H1 (cell line): ENCODE data around the gene SART1. TPM values are rescaled to one million over a fixed set of nuclear protein-coding genes. Genes with fewer than 3 reads are reported as not detected.

Experiments used
- CTCF ChIA-PET: fragments of 300-600 bp; sonication (Branson Sonifier 250); formaldehyde crosslinking; loops from one replicate; lab custom pipeline; 2021; ENCODE audit not compliant: partially characterized antibody; lab: Charles Lee
- POLR2A ChIA-PET: fragments of 300-600 bp; sonication (Branson Sonifier 250); formaldehyde crosslinking; loops from one replicate; lab custom pipeline; 2021; ENCODE audit warnings: inconsistent platforms; ENCODE audit not compliant: partially characterized antibody; lab: Charles Lee
- DNase-seq, 2 experiments: peaks; one replicate each; pipeline versions ENCODE4 v3.0.0 to v3.0.0-alpha.2; 2010 to 2022; ENCODE audit warnings: low spot score in 2 of 2, low read depth in 1 of 2, mixed read lengths in 1 of 2
- FAIRE-seq: peaks from 2 replicates; lab custom pipeline; 2011; peaks lifted over from hg19 to GRCh38; lab: Jason Lieb, UNC
- H2AFZ ChIP-seq: 2 replicates; pipeline ENCODE4 v1.8.1; 2012; ENCODE audit warnings: low read length, inconsistent platforms
- H2AK5ac ChIP-seq: 2 replicates; pipeline ENCODE4 v1.6.1; 2013; ENCODE audit warnings: low read depth, low read length
- H2BK120ac ChIP-seq: replicated peaks from 2 replicates; pipeline ENCODE3; 2013; ENCODE audit warnings: low read depth, low read length, inconsistent platforms
- H2BK12ac ChIP-seq: 2 replicates; pipeline ENCODE4 v1.6.1; 2013; ENCODE audit warnings: low read depth, low read length
- H2BK15ac ChIP-seq: 2 replicates; pipeline ENCODE4 v1.6.1; 2013; ENCODE audit warnings: low read length
- H2BK20ac ChIP-seq: 2 replicates; pipeline ENCODE4 v1.6.1; 2013; ENCODE audit warnings: low read length
- H2BK5ac ChIP-seq: 2 replicates; pipeline ENCODE4 v1.6.1; 2013; ENCODE audit warnings: low read depth, low read length
- H3K14ac ChIP-seq: 2 replicates; pipeline ENCODE4 v1.6.1; 2013; ENCODE audit warnings: inconsistent platforms; ENCODE audit not compliant: insufficient read length
- H3K18ac ChIP-seq: 2 replicates; pipeline ENCODE4 v1.6.1; 2013; ENCODE audit warnings: low read length; ENCODE audit errors: extremely low read depth
- H3K23ac ChIP-seq: 2 replicates; pipeline ENCODE4 v1.6.1; 2013; ENCODE audit warnings: inconsistent platforms; ENCODE audit not compliant: insufficient read length
- H3K23me2 ChIP-seq: 2 replicates; pipeline ENCODE4 v1.6.1; 2013; ENCODE audit warnings: low read depth, low read length
- H3K27ac ChIP-seq: 2 replicates; pipeline ENCODE4 v1.6.1; 2011; ENCODE audit warnings: low read depth, low read length, inconsistent platforms
- H3K27me3 ChIP-seq, 4 experiments: replicated peaks in 1 of 4; 1 replicate in 1 of 4; 2 replicates in 3 of 4; pipeline versions ENCODE4 v1.6.1 to v1.8.1; 2011 to 2013; ENCODE audit warnings: low read length in 3 of 4, mild to moderate bottlenecking in 3 of 4, inconsistent platforms in 2 of 4, mixed read lengths in 2 of 4, moderate library complexity in 1 of 4; ENCODE audit not compliant: control insufficient read depth in 3 of 4, insufficient read depth in 3 of 4; ENCODE audit errors: extremely low read depth in 1 of 4
- H3K36me3 ChIP-seq, 4 experiments: 2 replicates each; pipeline versions ENCODE4 v1.6.1 to v1.8.1; 2011 to 2013; ENCODE audit warnings: mild to moderate bottlenecking in 4 of 4, low read length in 3 of 4, moderate library complexity in 2 of 4, control low read depth in 1 of 4, inconsistent platforms in 1 of 4; ENCODE audit not compliant: insufficient read depth in 4 of 4, control insufficient read depth in 2 of 4
- H3K4ac ChIP-seq: replicated peaks from 2 replicates; pipeline ENCODE3; 2013; ENCODE audit warnings: low read length, low read depth, mixed read lengths, inconsistent platforms; ENCODE audit not compliant: insufficient read length
- H3K4me1 ChIP-seq, 4 experiments: replicated peaks in 1 of 4; 1 replicate in 1 of 4; 2 replicates in 3 of 4; pipeline versions ENCODE4 v1.6.1 to v1.8.1; 2011 to 2013; ENCODE audit warnings: low read length in 3 of 4, inconsistent platforms in 2 of 4, mixed read lengths in 1 of 4; ENCODE audit not compliant: insufficient read depth in 4 of 4, control insufficient read depth in 3 of 4
- H3K4me2 ChIP-seq, 2 experiments: 2 replicates each; pipeline versions ENCODE4 v1.6.1 to v1.8.1; 2011 to 2013; ENCODE audit warnings: low read depth in 2 of 2, low read length in 2 of 2, control low read depth in 1 of 2, inconsistent platforms in 1 of 2, mild to moderate bottlenecking in 1 of 2; ENCODE audit not compliant: insufficient read depth in 1 of 2
- H3K4me3 ChIP-seq, 4 experiments: fragments of 200-600, 300-600 bp in 1 of 4; sonication (generic), shearing (Covaris generic), sonication (Bioruptor Twin) in 1 of 4; 2 replicates each; pipeline versions ENCODE4 v1.5.1 to v1.8.1; 2011 to 2016; ENCODE audit warnings: low read length in 4 of 4, low read depth in 3 of 4, control low read depth in 2 of 4, inconsistent platforms in 2 of 4, mild to moderate bottlenecking in 2 of 4, mixed read lengths in 1 of 4, moderate library complexity in 1 of 4; ENCODE audit not compliant: insufficient read depth in 2 of 4; ENCODE audit errors: extremely low read depth in 1 of 4
- H3K56ac ChIP-seq: replicated peaks from 2 replicates; pipeline ENCODE3; 2013; ENCODE audit warnings: low read depth, mild to moderate bottlenecking, mixed read lengths, low read length, inconsistent platforms; ENCODE audit not compliant: insufficient read length
- H3K79me1 ChIP-seq: 2 replicates; pipeline ENCODE4 v1.6.1; 2013; ENCODE audit warnings: low read depth, low read length, control low read depth
- H3K79me2 ChIP-seq, 2 experiments: 2 replicates each; pipeline versions ENCODE4 v1.6.1 to v1.8.1; 2012 to 2013; ENCODE audit warnings: low read length in 2 of 2, mild to moderate bottlenecking in 2 of 2, inconsistent platforms in 1 of 2; ENCODE audit not compliant: insufficient read depth in 2 of 2, control insufficient read depth in 1 of 2
- H3K9ac ChIP-seq, 4 experiments: replicated peaks in 1 of 4; 1 replicate in 1 of 4; 2 replicates in 3 of 4; pipeline versions ENCODE4 v1.6.1 to v1.8.1; 2011 to 2013; ENCODE audit warnings: low read depth in 3 of 4, low read length in 3 of 4, control low read depth in 2 of 4, mild to moderate bottlenecking in 2 of 4, moderate library complexity in 2 of 4, inconsistent platforms in 1 of 4; ENCODE audit errors: extremely low read depth in 1 of 4
- H3K9me3 ChIP-seq, 2 experiments: 2 replicates each; pipeline versions ENCODE4 v1.6.1 to v1.8.1; 2012 to 2013; ENCODE audit warnings: mild to moderate bottlenecking in 2 of 2, moderate library complexity in 2 of 2, control low read depth in 1 of 2, inconsistent platforms in 1 of 2, low read depth in 1 of 2, low read length in 1 of 2, mixed read lengths in 1 of 2; ENCODE audit not compliant: insufficient read depth in 2 of 2
- H4K20me1 ChIP-seq, 2 experiments: replicated peaks in 1 of 2; 2 replicates each; pipeline versions ENCODE3 to v1.8.1; 2011 to 2013; ENCODE audit warnings: inconsistent platforms in 2 of 2, low read length in 2 of 2, mild to moderate bottlenecking in 1 of 2; ENCODE audit not compliant: insufficient read depth in 2 of 2, control insufficient read depth in 1 of 2
- H4K5ac ChIP-seq: 2 replicates; pipeline ENCODE4 v1.6.1; 2013; ENCODE audit warnings: low read length, low read depth, mixed read lengths, inconsistent platforms; ENCODE audit not compliant: insufficient read length
- H4K8ac ChIP-seq: 2 replicates; pipeline ENCODE4 v1.8.0; 2013; ENCODE audit warnings: mild to moderate bottlenecking, moderate library complexity, low read length, inconsistent platforms; ENCODE audit not compliant: insufficient read depth; ENCODE audit errors: extremely low read depth
- H4K91ac ChIP-seq: replicated peaks from 2 replicates; pipeline ENCODE3; 2013; ENCODE audit warnings: low read length, mixed read lengths, inconsistent platforms; ENCODE audit not compliant: insufficient read length
- FOSL1 ChIP-seq: IDR thresholded peaks from 2 replicates; pipeline ENCODE4 v1.6.1; 2011; ENCODE audit warnings: mild to moderate bottlenecking, low read depth, low read length, moderate library complexity; ENCODE audit not compliant: insufficient read depth
- SAP30 ChIP-seq: fragments of 300-600 bp; sonication (generic); IDR thresholded peaks from 2 replicates; pipeline ENCODE4 v1.7.1; 2012; ENCODE audit warnings: low read length, moderate library complexity, mild to moderate bottlenecking, inconsistent platforms; ENCODE audit not compliant: insufficient read depth, insufficient replicate concordance
- SP1 ChIP-seq: IDR thresholded peaks from 2 replicates; pipeline ENCODE4 v1.6.1; 2011; ENCODE audit warnings: low read depth, low read length
- TEAD4 ChIP-seq: IDR thresholded peaks from 2 replicates; pipeline ENCODE4 v1.6.1; 2012; ENCODE audit warnings: low read depth, low read length, inconsistent platforms, mixed read lengths
- WGBS, 2 experiments: shearing (Covaris generic) in 1 of 2; methylation state at CpG; one replicate each; pipeline versions ENCODE4 v1.1.6 to v1.1.7; 2013 to 2015; ENCODE audit warnings: low lambda C conversion rate in 2 of 2, mixed read lengths in 2 of 2, inconsistent platforms in 1 of 2, low coverage in 1 of 2, missing lambda C conversion rate in 1 of 2; ENCODE audit not compliant: insufficient replicate concordance in 2 of 2, insufficient coverage in 1 of 2, insufficient read length in 1 of 2; ENCODE audit errors: extremely low coverage in 1 of 2, missing lambda C conversion rate in 1 of 2; 5-methylcytosine and 5-hydroxymethylcytosine counted together
- polyA plus RNA-seq, 7 experiments: library from polyadenylated mRNA; depleted of rRNA in 3 of 7; stranded (reverse) in 5 of 7; unstranded in 2 of 7; fragments of >200 nt in 5 of 7; fragments of 200-250 nt in 2 of 7; gene quantifications; 1 replicate in 5 of 7; 2 replicates in 1 of 7; 4 replicates in 1 of 7; pipeline versions ENCODE4 v1.2.1 to v1.2.3, GENCODE V29; 2011 to 2013; ENCODE audit warnings: missing spikeins in 2 of 7, mixed read lengths in 2 of 7
- total RNA-seq: library from RNA; stranded (reverse); fragmentation: NEBNext Ultra II Directional; extraction: Animal tissue kit (Norgen Biotek cat#: 25700); gene quantifications from 2 replicates; pipeline ENCODE4 v1.2.1, GENCODE V29; 2021

The SART1 gene
- total and polyA plus RNA-seq, 2 of the 8 experiments (the other 6 are each of a cell fraction or from before 2014, with no cell fraction given): 9.7 to 46.1 TPM

DNA sequence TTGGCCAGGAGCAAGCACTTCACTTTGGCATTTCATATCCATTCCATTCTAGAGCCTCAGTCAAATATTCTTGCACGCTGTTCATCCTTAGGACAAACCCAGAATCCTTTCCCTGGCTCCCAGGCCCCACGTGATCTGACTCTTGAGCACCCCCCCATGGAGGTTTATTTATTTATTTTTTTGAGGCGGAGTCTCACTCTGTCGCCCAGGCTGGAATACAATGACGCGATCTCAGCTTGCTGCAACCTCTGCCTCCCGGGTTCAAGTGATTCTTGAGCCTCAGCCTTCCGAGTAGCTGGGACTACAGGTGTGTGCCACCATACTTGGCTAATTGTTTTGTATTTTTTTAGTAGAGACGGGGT, 29.0 kb upstream of the SART1 start:
- H3K4ac ChIP-seq: no peak overlapping the region
- H2BK120ac ChIP-seq: no peak overlapping the region
- no peak overlapping the region for H4K8ac ChIP-seq
- H3K9me3 ChIP-seq: no peaks in the 10 kb centered on the region
- H3K56ac ChIP-seq: no peak overlapping the region
- no peaks in the 10 kb centered on the region for H4K20me1 ChIP-seq
- H3K79me2 ChIP-seq: no peaks in the 10 kb centered on the region
- no peak overlapping the region for H2BK12ac ChIP-seq
- 54% methylated on average over 9 of the region's 9 CpGs; no CpG with 5 or more reads in 1 of the 2 experiments for WGBS, 2 experiments
- H3K27ac ChIP-seq: no peak overlapping the region
- H3K36me3 ChIP-seq: no peaks in the 10 kb centered on the region
- no peak overlapping the region for H2BK20ac ChIP-seq
- no peak overlapping the region for H2BK15ac ChIP-seq
- DNase-seq (peak in 1 of 2 experiments; percentile 60), FAIRE-seq (no peak)
- no peak overlapping the region for H3K9ac ChIP-seq
- ChIA-PET CTCF (interaction anchor here (0.7 to 2.9 kb wide), 26 partner anchors 8 to 112 kb away, joined by 3 to 19 read pairs (median 6); partner anchors contain the start of genes CCDC85B and FIBP), POLR2A (interaction anchor here (0.8 to 2.7 kb wide), 13 partner anchors 9 to 73 kb away, joined by 3 to 12 read pairs (median 6); partner anchors contain the start of genes C11orf68, CCDC85B, CFL1 and FIBP)
- H3K4me2 ChIP-seq: peak overlapping the region in 1 of 2 experiments; percentile 25; a peak in 1 of 4 replicates
- H4K5ac ChIP-seq: no peak overlapping the region
- no peak overlapping the region; the same call in 1 of the 2 replicates for H2AFZ ChIP-seq
- no peak overlapping the region for H3K18ac ChIP-seq
- H3K23ac ChIP-seq: no peak overlapping the region
- peaks cover 2 to 8% (median 4%) of the 10 kb centered on the region in 4 experiments; a peak in 5 of 7 replicates for H3K4me1 ChIP-seq
- H3K23me2 ChIP-seq: no peaks in the 10 kb centered on the region
- H2BK5ac ChIP-seq: no peak overlapping the region; the same call in 1 of the 2 replicates
- no peaks in the 10 kb centered on the region for H3K79me1 ChIP-seq
- no peak overlapping the region for H3K4me3 ChIP-seq
- H3K14ac ChIP-seq: no peak overlapping the region
- H2AK5ac ChIP-seq: no peak overlapping the region
- H4K91ac ChIP-seq: no peak overlapping the region
- H3K27me3 ChIP-seq: no peaks in the 10 kb centered on the region
- TF ChIP-seq TEAD4 (no peak), SAP30 (no peak), FOSL1 (no peak), SP1 (no peak)
